ENCODE data around the gene TRPC4AP. TPM values are rescaled to one million over a fixed set of nuclear protein-coding genes. Genes with fewer than 3 reads are reported as not detected.

TRPC4AP gene
- total RNA-seq, 3 donors from 2014 or later: 46.2 to 49.7 (median 47.2) TPM

DNA sequence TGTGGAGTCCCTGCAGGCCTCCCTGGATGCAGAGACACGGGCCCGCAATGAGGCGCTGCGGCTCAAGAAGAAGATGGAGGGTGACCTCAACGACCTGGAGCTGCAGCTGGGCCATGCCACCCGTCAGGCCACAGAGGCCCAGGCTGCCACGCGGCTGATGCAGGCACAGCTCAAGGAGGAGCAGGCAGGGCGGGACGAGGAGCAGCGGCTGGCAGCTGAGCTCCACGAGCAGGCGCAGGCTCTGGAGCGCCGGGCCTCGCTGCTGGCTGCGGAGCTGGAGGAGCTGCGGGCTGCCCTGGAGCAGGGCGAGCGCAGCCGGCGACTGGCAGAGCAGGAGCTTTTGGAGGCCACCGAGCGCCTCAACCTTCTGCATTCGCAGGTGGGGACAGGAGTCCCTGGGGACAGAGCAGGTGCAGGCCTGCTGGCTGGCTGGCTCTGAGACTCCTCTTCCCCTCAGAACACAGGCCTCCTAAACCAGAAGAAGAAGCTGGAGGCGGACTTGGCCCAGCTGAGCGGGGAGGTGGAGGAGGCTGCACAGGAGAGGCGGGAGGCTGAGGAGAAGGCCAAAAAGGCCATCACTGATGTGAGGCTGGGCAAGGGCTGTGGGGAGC is 92.2 kb downstream of the TRPC4AP start:
- no peak overlapping the region for H3K4me3 Mint-ChIP-seq
- H3K9me3 Mint-ChIP-seq: no peaks in the 10 kb centered on the region
- no peaks in the 10 kb centered on the region for H3K4me1 Mint-ChIP-seq (ENCODE audit: low read depth)
- H3K36me3 Mint-ChIP-seq (ENCODE audit: insufficient read depth): peaks cover 37% of the 10 kb centered on the region
- ATAC-seq: no peak
- no peak for DNase-seq
- H3K27me3 Mint-ChIP-seq (ENCODE audit: low read depth): no peaks in the 10 kb centered on the region

DNA sequence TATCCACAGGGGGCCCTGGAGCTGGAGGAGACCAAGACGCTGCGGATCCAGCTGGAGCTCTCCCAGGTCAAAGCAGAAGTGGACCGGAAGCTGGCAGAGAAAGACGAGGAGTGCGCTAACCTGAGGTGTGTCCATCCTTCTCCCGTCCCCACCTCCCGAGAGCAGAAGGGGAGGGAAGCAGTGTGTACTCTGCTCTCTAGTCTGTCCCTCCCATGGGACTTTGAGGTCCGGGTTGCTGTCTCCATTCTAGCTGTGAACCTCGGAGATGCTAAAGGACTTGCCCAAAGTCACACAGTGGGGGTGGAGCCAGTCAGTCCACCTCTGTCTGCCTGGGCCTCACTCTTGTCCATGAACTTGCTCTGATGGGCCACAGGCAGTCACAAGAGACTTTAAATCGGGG is 92.8 kb downstream of the TRPC4AP start:
- Mint-ChIP-seq H3K36me3 (ENCODE audit: insufficient read depth) (peaks cover 37% of the 10 kb centered on the region), H3K4me3 (no peak overlapping the region), H3K27me3 (ENCODE audit: low read depth) (no peaks in the 10 kb centered on the region), H3K4me1 (ENCODE audit: low read depth) (no peaks in the 10 kb centered on the region), H3K9me3 (no peaks in the 10 kb centered on the region)
- no peak for DNase-seq
- ATAC-seq: no peak

GRCh38 chr20:34999021-34999451 is 93.6 kb downstream of the TRPC4AP start:
- DNase-seq (no peak), ATAC-seq (no peak)
- Mint-ChIP-seq H3K36me3 (ENCODE audit: insufficient read depth) (peaks cover 33% of the 10 kb centered on the region), H3K9me3 (no peaks in the 10 kb centered on the region), H3K27me3 (ENCODE audit: low read depth) (no peaks in the 10 kb centered on the region), H3K4me1 (ENCODE audit: low read depth) (no peaks in the 10 kb centered on the region), H3K4me3 (no peak overlapping the region)

DNA sequence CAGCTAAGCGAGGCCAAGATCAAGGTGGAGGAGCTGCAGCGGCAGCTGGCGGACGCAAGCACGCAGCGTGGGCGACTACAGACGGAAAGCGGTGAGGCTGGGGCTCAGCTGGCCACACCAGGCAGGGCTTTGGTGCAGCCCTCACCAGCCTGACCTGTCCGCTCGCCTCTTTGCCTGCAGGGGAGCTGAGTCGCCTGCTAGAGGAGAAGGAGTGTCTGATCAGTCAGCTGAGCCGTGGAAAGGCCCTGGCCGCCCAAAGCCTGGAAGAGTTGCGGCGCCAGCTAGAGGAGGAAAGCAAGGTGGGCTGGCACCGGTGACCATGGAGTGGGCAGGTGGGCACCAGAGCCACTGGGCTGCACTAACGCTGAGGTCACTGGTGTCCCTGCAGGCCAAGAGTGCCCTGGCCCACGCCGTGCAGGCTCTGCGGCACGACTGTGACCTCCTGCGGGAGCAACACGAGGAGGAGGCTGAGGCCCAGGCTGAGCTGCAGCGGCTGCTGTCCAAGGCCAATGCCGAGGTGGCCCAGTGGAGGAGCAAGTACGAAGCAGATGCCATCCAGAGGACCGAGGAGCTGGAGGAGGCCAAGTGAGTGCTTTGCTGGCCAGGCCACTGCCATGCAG is 94.2 kb downstream of the TRPC4AP start:
- ATAC-seq (no peak), DNase-seq (no peak)
- Mint-ChIP-seq H3K27me3 (ENCODE audit: low read depth) (no peaks in the 10 kb centered on the region), H3K4me1 (ENCODE audit: low read depth) (no peaks in the 10 kb centered on the region), H3K36me3 (ENCODE audit: insufficient read depth) (peaks cover 33% of the 10 kb centered on the region), H3K4me3 (no peak overlapping the region), H3K9me3 (no peaks in the 10 kb centered on the region)

DNA sequence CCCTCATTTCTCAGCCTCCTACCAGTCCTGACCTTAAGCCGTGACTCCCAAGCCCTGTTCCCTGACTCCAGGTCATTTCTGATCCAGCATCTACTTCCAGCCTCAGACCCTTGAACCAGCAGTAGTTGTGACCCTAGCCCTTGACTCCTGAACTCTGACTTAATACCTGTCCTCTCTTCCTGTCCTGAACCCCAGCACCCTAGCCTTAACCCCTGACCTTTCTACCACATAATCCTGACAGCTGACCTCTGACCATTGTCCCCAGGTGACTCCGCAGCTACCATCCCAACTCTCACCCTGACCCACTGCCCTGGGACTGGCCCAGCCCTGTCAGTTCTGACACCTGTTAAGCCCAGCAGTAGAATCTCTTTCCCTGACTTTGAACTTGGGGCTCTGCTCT is 94.8 kb downstream of the TRPC4AP start:
- no peaks in the 10 kb centered on the region for H3K4me1 Mint-ChIP-seq (ENCODE audit: low read depth)
- ATAC-seq: no peak

GRCh38 chr20:34997131-34997561 is 95.5 kb downstream of the TRPC4AP start:
- no peak overlapping the region for H3K4me3 Mint-ChIP-seq
- H3K27me3 Mint-ChIP-seq (ENCODE audit: low read depth): no peaks in the 10 kb centered on the region
- peak in 1 of 2 donors; percentile 41 for ATAC-seq
- H3K36me3 Mint-ChIP-seq (ENCODE audit: insufficient read depth): peaks cover 32% of the 10 kb centered on the region
- H3K4me1 Mint-ChIP-seq (ENCODE audit: low read depth): no peaks in the 10 kb centered on the region
- H3K9me3 Mint-ChIP-seq: no peaks in the 10 kb centered on the region
- DNase-seq: no peak

More for the DNA sequence above, 94.8 kb downstream of the TRPC4AP start:
- H3K27me3 Mint-ChIP-seq (ENCODE audit: low read depth): no peaks in the 10 kb centered on the region
- DNase-seq: no peak
- no peak overlapping the region for H3K4me3 Mint-ChIP-seq
- no peaks in the 10 kb centered on the region for H3K9me3 Mint-ChIP-seq
- H3K36me3 Mint-ChIP-seq (ENCODE audit: insufficient read depth): peaks cover 32% of the 10 kb centered on the region

DNA sequence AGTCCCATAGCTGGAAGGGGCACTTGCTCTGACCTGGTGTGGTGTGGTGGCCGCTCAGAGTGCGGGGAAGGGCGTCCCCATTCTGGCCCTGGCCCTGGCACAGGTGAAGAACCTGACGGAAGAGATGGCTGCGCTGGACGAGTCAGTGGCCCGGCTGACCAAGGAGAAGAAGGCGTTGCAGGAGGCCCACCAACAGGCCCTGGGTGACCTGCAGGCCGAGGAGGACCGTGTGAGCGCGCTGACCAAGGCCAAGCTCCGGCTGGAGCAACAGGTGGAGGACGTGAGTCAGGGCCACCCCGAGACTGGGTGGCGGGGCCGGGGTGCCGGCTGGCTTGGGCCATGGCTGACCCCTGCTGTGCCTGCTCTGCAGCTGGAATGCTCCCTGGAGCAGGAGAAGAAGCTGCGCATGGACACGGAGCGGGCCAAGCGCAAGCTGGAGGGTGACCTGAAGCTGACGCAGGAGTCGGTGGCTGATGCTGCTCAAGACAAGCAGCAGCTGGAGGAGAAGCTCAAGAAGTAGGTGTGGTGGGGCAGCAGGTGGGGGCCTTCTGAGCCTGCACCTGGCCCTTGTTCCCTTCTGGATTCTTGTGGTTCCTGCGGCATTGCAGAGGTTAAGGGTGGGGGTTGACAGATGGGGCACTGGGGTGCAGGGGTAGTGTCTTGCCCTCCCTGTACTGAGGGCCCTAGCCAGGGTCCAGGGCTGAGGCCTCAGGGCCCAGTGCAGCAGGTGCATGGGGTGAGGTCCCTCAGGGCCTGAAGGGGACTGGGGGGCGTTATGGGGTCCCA is 96.2 kb downstream of the TRPC4AP start:
- H3K36me3 Mint-ChIP-seq (ENCODE audit: insufficient read depth): peaks cover 32% of the 10 kb centered on the region
- no peaks in the 10 kb centered on the region for H3K4me1 Mint-ChIP-seq (ENCODE audit: low read depth)
- no peak for ATAC-seq
- no peaks in the 10 kb centered on the region for H3K27me3 Mint-ChIP-seq (ENCODE audit: low read depth)
- no peak for DNase-seq
- H3K9me3 Mint-ChIP-seq: no peaks in the 10 kb centered on the region
- peak overlapping the region; percentile 4 for H3K4me3 Mint-ChIP-seq

DNA sequence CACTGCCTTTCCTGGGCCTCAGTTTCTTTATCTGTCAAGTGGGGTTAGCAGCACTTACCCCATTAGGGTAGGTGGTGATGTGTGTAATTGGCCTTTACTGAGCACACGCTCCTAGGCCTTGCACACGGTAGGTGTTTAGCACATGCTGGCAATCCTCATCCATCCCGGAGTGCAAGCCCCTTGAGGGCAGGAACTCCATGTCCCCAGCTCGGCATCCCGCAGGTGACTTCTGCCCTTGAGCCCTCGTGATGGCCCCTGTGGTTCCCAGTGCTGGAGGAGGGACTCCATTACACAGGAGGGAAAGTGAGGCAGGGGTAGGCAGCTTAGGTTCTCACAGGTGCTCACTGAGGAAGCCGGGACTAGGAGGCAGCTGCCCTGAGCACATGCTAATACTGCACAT is 96.9 kb downstream of the TRPC4AP start:
- peaks cover 26% of the 10 kb centered on the region for H3K36me3 Mint-ChIP-seq (ENCODE audit: insufficient read depth)
- ATAC-seq (no peak), DNase-seq (no peak)
- H3K4me3 Mint-ChIP-seq: no peak overlapping the region
- no peaks in the 10 kb centered on the region for H3K9me3 Mint-ChIP-seq
- no peaks in the 10 kb centered on the region for H3K4me1 Mint-ChIP-seq (ENCODE audit: low read depth)
- H3K27me3 Mint-ChIP-seq (ENCODE audit: low read depth): no peaks in the 10 kb centered on the region

- DNase-seq (no peak), ATAC-seq (no peak)
- no peaks in the 10 kb centered on the region for H3K4me1 Mint-ChIP-seq (ENCODE audit: low read depth)
- peaks cover 23% of the 10 kb centered on the region for H3K36me3 Mint-ChIP-seq (ENCODE audit: insufficient read depth)
- no peak overlapping the region for H3K4me3 Mint-ChIP-seq
- H3K27me3 Mint-ChIP-seq (ENCODE audit: low read depth): no peaks in the 10 kb centered on the region
- H3K9me3 Mint-ChIP-seq: no peaks in the 10 kb centered on the region
Measured at GRCh38 chr20:34995192-34995591, 97.4 kb downstream of the TRPC4AP start.

DNA sequence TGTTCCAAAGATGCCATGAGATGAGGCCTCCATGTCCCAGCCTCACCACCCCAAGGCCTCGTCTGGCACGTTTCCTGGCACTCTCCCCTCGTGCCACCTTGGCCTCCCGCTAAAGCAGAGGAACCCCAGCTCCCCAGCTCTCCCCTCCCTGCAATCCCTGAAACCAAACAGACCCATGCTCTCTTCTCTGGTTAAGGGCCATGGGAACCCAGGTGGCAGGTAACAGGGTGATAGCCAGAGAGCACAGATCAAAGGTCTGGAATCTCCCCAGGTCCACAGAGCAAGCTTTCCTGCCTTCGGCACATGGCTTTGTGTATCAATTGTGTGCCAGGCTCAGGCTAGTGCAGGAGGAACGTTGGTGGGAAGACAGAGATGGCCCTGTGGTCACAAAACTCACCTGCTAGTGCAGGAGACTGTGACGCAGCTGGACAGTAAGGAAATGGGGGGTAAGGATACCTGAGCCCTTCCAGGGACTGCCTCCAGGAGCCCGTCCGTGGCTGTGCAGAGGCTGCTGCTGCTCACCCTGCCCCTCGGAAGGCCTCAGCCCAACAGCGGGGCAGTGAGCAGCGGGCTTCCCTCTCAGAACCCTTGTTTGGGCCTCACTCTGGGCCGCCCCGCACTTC is 98.0 kb downstream of the TRPC4AP start:
- H3K4me3 Mint-ChIP-seq: no peak overlapping the region
- no peak for ATAC-seq
- no peaks in the 10 kb centered on the region for H3K4me1 Mint-ChIP-seq (ENCODE audit: low read depth)
- no peak for DNase-seq
- H3K36me3 Mint-ChIP-seq (ENCODE audit: insufficient read depth): peaks cover 23% of the 10 kb centered on the region
- no peaks in the 10 kb centered on the region for H3K9me3 Mint-ChIP-seq
- no peaks in the 10 kb centered on the region for H3K27me3 Mint-ChIP-seq (ENCODE audit: low read depth)

DNA sequence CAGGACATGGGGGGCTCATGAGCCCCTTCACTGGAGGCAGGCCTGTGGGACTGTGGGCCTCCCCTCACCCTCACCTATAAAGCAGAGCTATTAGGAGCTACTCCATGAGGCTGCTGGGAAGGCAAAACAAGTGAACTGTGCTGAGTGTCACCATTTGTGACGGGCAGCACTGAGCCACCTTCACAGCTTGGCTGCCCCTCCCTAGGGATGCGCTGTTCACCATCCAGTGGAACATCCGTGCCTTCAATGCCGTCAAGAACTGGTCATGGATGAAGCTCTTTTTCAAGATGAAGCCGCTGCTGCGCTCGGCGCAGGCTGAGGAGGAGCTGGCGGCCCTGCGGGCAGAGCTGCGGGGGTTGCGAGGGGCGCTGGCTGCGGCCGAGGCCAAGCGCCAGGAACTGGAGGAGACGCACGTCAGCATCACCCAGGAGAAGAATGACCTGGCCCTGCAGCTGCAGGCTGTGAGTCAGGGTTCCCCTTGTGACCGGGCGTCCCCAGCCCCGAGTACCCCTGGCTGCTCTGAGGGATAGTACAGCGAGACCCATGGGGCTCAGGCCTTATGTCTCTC is 98.6 kb downstream of the TRPC4AP start:
- Mint-ChIP-seq H3K9me3 (no peaks in the 10 kb centered on the region), H3K4me1 (ENCODE audit: low read depth) (no peaks in the 10 kb centered on the region), H3K27me3 (ENCODE audit: low read depth) (no peaks in the 10 kb centered on the region), H3K36me3 (ENCODE audit: insufficient read depth) (peaks cover 19% of the 10 kb centered on the region), H3K4me3 (no peak overlapping the region)
- DNase-seq (no peak), ATAC-seq (no peak)

GRCh38 chr20:34992751-34993417 is 99.7 kb downstream of the TRPC4AP start:
- Mint-ChIP-seq H3K4me3 (no peak overlapping the region), H3K9me3 (no peaks in the 10 kb centered on the region), H3K4me1 (ENCODE audit: low read depth) (no peaks in the 10 kb centered on the region), H3K36me3 (ENCODE audit: insufficient read depth) (peaks cover 8% of the 10 kb centered on the region), H3K27me3 (ENCODE audit: low read depth) (no peaks in the 10 kb centered on the region)
- no peak for ATAC-seq
- no peak for DNase-seq

GRCh38 chr20:34990661-34991214 is 101.9 kb downstream of the TRPC4AP start:
- Mint-ChIP-seq H3K27me3 (ENCODE audit: low read depth) (no peaks in the 10 kb centered on the region), H3K36me3 (ENCODE audit: insufficient read depth) (no peaks in the 10 kb centered on the region), H3K4me3 (no peak overlapping the region), H3K4me1 (ENCODE audit: low read depth) (no peaks in the 10 kb centered on the region), H3K9me3 (no peaks in the 10 kb centered on the region)
- ATAC-seq: no peak
- DNase-seq: no peak
